ENCODE data around the gene WNT16.

Gene WNT16

DNA sequence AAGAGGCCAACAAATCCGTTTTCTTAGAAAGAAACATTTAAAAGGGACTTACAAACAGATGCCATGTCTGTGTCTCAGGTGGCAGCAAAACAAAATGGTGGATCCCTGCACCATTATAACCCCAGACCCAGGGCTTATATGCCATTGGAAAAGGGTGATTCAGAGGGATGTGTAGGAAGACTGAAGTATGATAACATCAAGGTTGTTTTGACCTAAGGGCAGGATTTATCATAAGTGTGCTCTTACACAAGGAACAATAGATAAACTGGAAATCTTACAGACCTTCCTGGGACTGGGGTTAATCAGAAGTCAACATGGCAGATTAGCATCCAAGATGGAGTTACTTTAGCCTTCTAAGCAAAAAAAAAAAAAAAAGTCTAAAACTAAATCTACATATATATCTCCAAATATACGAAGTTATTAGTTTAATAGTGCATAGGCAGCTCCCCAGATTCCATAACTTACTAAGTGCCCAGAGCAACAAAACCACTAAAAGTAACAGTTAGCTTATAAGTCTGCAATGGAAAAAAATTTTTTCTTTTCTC is 34.3 kb upstream of the WNT16 start:
- Histone ChIP-seq H3F3A (ENCODE audit: control insufficient read depth, insufficient read depth) (no peaks in the 10 kb centered on the region), H3K4me3 (ENCODE audit: low read length) (no peak overlapping the region), H3K79me2 (ENCODE audit: control insufficient read depth, low read length) (no peaks in the 10 kb centered on the region), H3K36me3 (ENCODE audit: control insufficient read depth, low read length) (no peaks in the 10 kb centered on the region), H3K9me2 (replicated peaks; ENCODE audit: control insufficient read depth, low read length) (no peaks in the 10 kb centered on the region), H4K20me1 (ENCODE audit: control insufficient read depth, insufficient read depth, low read depth, low read length) (no peaks in the 10 kb centered on the region), H3K9me3 (ENCODE audit: control insufficient read depth, insufficient read depth, low read length) (no peaks in the 10 kb centered on the region), H3K4me2 (ENCODE audit: low read length) (no peak overlapping the region), H3K27me3 (ENCODE audit: control insufficient read depth, low read length) (no peaks in the 10 kb centered on the region), H3K27ac (ENCODE audit: low read depth, low read length) (no peak overlapping the region), H3K4me1 (ENCODE audit: control insufficient read depth, low read length) (no peaks in the 10 kb centered on the region)
- TF ChIP-seq CTCF (IDR thresholded peaks at IDR 0.05; ENCODE audit: low read depth, low read length, poor library complexity, severe bottlenecking) (no peak), EZH2phosphoT487 (IDR thresholded peaks at IDR 0.05; ENCODE audit: borderline replicate concordance, low read length) (no peak)

DNA sequence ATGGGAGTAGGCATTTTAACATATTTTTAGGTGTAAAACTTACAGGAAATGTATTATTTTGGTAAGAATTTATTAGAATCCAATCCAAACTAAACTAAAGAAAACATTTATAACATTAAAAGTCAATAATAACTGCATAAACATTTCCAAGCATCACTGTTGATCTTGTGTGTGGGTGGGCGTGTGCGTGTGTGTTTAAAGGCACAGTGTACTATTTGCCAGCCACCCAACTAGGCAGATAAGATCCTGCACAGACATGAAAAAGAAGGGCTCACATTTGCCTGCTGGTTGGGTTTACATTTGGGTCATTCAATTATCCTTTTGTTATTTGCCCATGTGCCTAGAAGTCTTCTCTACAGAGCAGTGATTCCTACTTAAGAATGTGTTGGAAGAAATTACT is 31.0 kb upstream of the WNT16 start:
- H3K4me1 ChIP-seq (ENCODE audit: control insufficient read depth, low read length) = no peaks in the 10 kb centered on the region
- no peaks in the 10 kb centered on the region for H3K79me2 ChIP-seq (ENCODE audit: control insufficient read depth, low read length)
- no peaks in the 10 kb centered on the region for H3K9me3 ChIP-seq (ENCODE audit: control insufficient read depth, insufficient read depth, low read length)
- H3K27me3 ChIP-seq (ENCODE audit: control insufficient read depth, low read length) = no peaks in the 10 kb centered on the region
- no peaks in the 10 kb centered on the region for H3K9me2 ChIP-seq (replicated peaks; ENCODE audit: control insufficient read depth, low read length)
- no peak overlapping the region for H3K27ac ChIP-seq (ENCODE audit: low read depth, low read length)
- TF ChIP-seq CTCF (IDR thresholded peaks at IDR 0.05; ENCODE audit: low read depth, low read length, poor library complexity, severe bottlenecking) = no peak
- TF ChIP-seq EZH2phosphoT487 (IDR thresholded peaks at IDR 0.05; ENCODE audit: borderline replicate concordance, low read length) = no peak
- no peak overlapping the region for H3K4me3 ChIP-seq (ENCODE audit: low read length)
- H3F3A ChIP-seq (ENCODE audit: control insufficient read depth, insufficient read depth) = no peaks in the 10 kb centered on the region
- no peaks in the 10 kb centered on the region for H3K36me3 ChIP-seq (ENCODE audit: control insufficient read depth, low read length)
- H3K4me2 ChIP-seq (ENCODE audit: low read length) = no peak overlapping the region
- no peaks in the 10 kb centered on the region for H4K20me1 ChIP-seq (ENCODE audit: control insufficient read depth, insufficient read depth, low read depth, low read length)

DNA sequence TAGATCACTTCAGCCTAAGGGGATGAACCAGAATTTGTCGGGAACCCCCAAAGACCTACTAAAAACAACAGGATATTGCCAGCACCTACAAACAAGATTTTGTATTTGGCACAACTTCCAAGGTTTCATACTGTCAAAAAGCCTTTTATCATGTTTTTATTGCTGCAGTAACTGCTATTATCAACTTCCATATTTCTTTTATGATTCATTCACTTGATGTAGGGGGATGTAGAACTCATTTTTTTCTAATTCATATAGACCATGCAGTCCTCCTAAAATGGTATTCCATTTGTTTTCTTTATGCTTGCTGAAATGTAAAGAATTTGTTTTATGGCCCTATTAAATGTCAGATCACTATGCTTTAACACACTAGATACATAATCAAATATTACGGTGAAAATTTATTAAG is 30.0 kb upstream of the WNT16 start:
- Histone ChIP-seq H3K27ac (ENCODE audit: low read depth, low read length) (no peak overlapping the region), H3K79me2 (ENCODE audit: control insufficient read depth, low read length) (no peaks in the 10 kb centered on the region), H3K9me3 (ENCODE audit: control insufficient read depth, insufficient read depth, low read length) (no peaks in the 10 kb centered on the region), H3K27me3 (ENCODE audit: control insufficient read depth, low read length) (no peaks in the 10 kb centered on the region), H4K20me1 (ENCODE audit: control insufficient read depth, insufficient read depth, low read depth, low read length) (no peaks in the 10 kb centered on the region), H3K4me3 (ENCODE audit: low read length) (no peak overlapping the region), H3K4me1 (ENCODE audit: control insufficient read depth, low read length) (no peaks in the 10 kb centered on the region), H3K9me2 (replicated peaks; ENCODE audit: control insufficient read depth, low read length) (no peaks in the 10 kb centered on the region), H3K4me2 (ENCODE audit: low read length) (no peak overlapping the region), H3K36me3 (ENCODE audit: control insufficient read depth, low read length) (no peaks in the 10 kb centered on the region), H3F3A (ENCODE audit: control insufficient read depth, insufficient read depth) (no peaks in the 10 kb centered on the region)
- no peak for TF ChIP-seq CTCF (IDR thresholded peaks at IDR 0.05; ENCODE audit: low read depth, low read length, poor library complexity, severe bottlenecking)
